GM21526 (cell line): ENCODE measurements around the gene SLC38A3.

Experiments
- ATAC-seq: cut with Tn5 transposase; IDR thresholded peaks from one replicate; pipeline ENCODE4 v1.9.1; 2021; ENCODE audit warnings: moderate library complexity; ENCODE audit not compliant: unreplicated experiment, low FRiP score

The SLC38A3 gene

GRCh38 chr3:50168791-50169190, 36.3 kb upstream of the SLC38A3 start:
- ATAC-seq, result no peak

- no peak for ATAC-seq
These were observed 35.7 kb upstream of the SLC38A3 start for GRCh38 chr3:50169232-50169832.

DNA sequence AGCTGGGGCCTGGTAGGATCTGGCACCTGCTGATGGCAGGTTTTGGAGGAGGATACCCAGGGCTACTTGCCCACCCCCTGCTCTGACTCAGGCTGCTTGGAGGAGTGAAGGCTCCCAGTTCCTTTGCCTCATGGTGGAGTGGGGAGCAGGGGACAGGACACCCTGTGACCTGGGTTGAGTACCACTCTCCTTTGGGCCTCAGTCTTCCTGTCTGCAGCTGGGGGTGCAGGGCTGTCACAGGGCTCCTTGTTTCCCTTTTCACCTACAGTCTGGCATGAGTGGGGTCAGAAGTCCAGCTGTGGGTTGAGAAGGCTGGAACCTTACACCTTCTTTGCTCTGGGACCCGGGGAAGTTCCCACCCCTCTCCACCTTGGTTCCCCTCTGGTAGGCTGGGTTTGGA, 35.2 kb upstream of the SLC38A3 start:
- no peak for ATAC-seq

GRCh38 chr3:50170689-50171088, 34.4 kb upstream of the SLC38A3 start:
- ATAC-seq, result no peak

DNA sequence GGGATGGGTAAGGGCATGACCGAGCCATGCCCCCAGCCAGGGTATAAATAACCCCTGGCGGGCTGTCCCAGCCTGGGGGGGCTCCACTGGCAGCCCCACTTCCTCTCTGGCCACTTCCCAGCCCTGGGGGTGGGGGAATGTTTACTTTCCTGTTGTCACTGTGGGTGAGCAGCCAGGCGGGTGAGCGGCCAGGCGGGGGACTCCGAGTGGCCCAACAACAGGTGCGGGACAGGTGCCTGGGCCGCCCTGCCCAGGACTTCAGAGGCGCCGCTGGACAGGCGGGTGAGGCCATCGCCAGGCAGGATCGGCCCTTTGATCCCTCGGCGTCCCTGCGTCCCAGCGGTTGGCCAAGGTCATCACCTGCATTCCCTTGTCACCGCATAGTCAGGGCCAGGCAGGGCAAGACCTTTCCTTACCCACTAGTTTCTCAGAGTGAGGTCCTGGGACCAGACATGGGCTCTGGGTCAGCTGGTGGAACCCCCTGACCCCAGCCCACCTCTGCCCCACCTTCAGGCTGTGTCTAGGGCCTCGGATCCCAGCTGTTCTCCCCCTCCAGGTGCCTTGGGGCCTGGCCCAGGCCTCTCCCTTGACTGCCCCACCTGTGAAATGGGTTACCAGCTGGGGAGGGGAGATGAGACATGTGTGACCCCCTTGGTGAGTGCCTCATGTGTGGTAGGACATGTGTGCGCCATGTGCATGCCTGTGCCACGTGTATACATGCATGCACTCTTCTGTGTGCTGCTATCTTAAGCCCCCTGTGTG, 33.4 kb upstream of the SLC38A3 start:
- no peak for ATAC-seq

DNA sequence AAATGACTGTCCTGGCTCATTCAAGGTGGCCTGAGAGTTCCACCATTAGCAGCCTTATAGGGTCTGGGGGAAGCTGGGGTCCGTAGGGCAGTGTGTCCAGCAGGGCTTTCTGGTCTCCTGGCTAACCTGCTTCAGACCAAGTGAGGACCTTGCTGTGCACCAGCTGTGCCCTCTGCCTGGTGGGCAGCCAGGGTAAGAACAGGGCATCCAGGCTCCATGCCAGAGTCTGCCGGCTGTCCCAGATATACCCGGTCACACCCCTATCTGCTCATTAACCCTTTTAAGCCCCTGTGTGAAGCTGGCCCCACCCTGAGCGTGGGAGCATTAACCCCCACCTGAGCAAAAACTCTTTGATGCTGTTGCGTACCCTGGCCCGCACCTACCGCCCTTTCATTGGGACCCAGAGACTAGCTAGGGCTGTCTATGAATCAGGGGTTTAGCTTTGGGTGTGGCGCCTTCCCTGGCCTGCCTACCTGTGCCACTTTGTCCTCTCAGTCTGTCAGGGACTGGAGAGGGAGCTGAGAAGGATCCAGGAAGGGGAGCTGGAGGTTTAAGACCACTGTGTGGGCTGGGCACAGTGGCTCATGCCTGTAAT, 32.3 kb upstream of the SLC38A3 start:
- no peak for ATAC-seq

- no peak for ATAC-seq
These were observed 31.2 kb upstream of the SLC38A3 start for GRCh38 chr3:50173685-50174516.

DNA sequence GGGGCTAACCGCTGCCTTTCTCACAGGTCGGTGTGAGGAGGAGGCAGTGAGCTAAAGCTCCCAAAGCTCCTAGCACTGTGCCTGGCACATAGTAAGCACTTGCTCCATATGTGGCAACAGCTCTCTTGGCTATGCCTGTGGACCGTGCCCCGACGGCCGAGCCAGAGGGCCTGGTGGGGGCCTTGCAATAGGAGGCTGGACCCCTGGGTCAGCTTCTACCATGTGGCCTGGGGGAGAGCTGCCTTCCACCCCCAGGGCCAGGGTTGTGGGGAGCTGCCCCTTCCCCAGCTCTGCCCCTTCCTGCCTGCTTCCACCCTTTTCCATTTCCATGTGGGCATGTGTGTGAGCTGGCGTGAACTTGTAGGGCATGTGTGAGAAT, 30.6 kb upstream of the SLC38A3 start:
- no peak for ATAC-seq

DNA sequence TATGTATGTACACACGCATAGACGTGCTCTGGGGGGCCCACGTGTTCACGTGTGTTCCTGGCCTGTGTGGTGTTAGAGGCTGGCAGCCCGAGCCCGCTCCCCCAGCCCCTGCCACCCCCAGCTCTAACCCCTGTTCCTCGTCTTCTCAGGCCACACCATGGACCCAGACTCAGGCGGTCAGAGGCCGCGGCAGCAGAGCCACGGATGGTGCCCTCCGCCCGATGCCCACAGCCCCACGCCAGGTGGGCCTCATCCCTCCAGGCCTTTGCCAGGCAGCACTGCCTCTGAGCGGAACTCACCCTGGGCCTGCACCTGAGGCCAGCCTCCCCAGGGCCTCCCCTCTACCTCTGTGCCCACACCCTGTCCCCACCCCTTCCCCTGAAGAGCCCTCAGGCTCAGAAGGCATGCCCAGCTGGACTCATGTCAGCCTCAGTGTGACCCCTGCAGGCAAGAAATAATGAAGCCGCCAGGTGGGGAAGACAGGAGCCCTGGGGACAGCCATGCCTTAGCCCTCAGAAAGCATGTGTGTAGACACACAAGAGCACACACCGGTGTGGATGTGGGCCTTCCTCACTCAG, 30.0 kb upstream of the SLC38A3 start:
- ATAC-seq, result no peak

GRCh38 chr3:50177346-50177745, 27.7 kb upstream of the SLC38A3 start:
- no peak for ATAC-seq

- ATAC-seq, result no peak
These were observed 25.4 kb upstream of the SLC38A3 start for GRCh38 chr3:50179710-50180109.

GRCh38 chr3:50181985-50182384, 23.1 kb upstream of the SLC38A3 start:
- no peak for ATAC-seq

- no peak for ATAC-seq
These were observed 22.5 kb upstream of the SLC38A3 start for GRCh38 chr3:50182533-50183099.

GRCh38 chr3:50183755-50184154, 21.3 kb upstream of the SLC38A3 start:
- ATAC-seq, result no peak

- no peak for ATAC-seq
These were observed 20.7 kb upstream of the SLC38A3 start for GRCh38 chr3:50184242-50184978.

GRCh38 chr3:50185230-50185629, 19.8 kb upstream of the SLC38A3 start:
- ATAC-seq, result no peak

GRCh38 chr3:50186096-50186495, 19.0 kb upstream of the SLC38A3 start:
- no peak for ATAC-seq

DNA sequence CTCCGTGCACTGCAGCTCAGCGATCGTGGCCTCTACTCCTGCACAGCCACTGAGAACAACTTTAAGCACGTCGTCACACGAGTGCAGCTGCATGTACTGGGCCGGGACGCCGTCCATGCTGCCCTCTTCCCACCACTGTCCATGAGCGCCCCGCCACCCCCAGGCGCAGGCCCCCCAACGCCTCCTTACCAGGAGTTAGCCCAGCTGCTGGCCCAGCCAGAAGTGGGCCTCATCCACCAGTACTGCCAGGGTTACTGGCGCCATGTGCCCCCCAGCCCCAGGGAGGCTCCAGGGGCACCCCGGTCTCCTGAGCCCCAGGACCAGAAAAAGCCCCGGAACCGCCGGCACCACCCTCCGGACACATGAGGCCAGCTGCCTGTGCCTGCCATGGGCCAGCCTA, 17.3 kb upstream of the SLC38A3 start:
- no peak for ATAC-seq

GRCh38 chr3:50189274-50189673, 15.8 kb upstream of the SLC38A3 start:
- no peak for ATAC-seq

DNA sequence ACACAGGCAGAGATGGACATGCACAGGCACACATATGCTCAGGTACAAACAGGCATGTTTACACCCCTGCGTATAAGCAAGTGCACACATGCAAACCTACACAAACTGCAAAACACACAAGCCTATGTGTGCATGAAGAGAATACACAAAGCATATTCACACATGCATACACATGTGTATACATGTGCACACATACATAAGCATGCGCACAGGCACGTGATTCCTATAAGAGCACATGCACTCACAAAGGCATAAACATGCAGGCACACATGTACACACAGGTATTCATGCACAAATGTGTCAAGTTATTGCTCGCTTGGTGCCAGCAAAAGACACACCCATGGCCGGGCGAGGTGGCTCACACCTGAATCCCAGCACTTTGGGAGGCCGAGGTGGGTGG, 15.1 kb upstream of the SLC38A3 start:
- no peak for ATAC-seq
